K562 (cell line): Measurements from ENCODE around the gene NOX5. TPM values are rescaled to one million over a fixed set of nuclear protein-coding genes. Genes with fewer than 3 reads are reported as not detected.

Experiments used
- BDP1 ChIP-seq: IDR thresholded peaks from 3 replicates; pipeline ENCODE4 v1.6.1; 2011; ENCODE audit not compliant: insufficient read length, insufficient read depth
- BRCA1 ChIP-seq, 2 experiments: fragments of 450-650 bp in 1 of 2; sonication (generic) in 1 of 2; formaldehyde crosslinking in 1 of 2; IDR thresholded peaks; 2 replicates each; pipeline versions ENCODE4 v1.5.0 to v1.6.1; 2017 to 2020; ENCODE audit warnings: mild to moderate bottlenecking in 1 of 2, missing genetic modification reagents in 1 of 2
- CREB1 ChIP-seq, 2 experiments: sonication (generic) in 1 of 2; formaldehyde crosslinking in 1 of 2; IDR thresholded peaks; 2 replicates each; pipeline versions ENCODE4 v1.6.1 to v1.8.0; 2012 to 2022; ENCODE audit warnings: inconsistent platforms in 1 of 2, mild to moderate bottlenecking in 1 of 2, missing genetic modification reagents in 1 of 2, moderate library complexity in 1 of 2
- JUN ChIP-seq, 2 experiments: sonication (generic) in 1 of 2; formaldehyde crosslinking in 1 of 2; IDR thresholded peaks; 2 replicates each; pipeline versions ENCODE4 v1.6.1 to v1.8.0; 2012 to 2022; ENCODE audit warnings: borderline replicate concordance in 2 of 2, mild to moderate bottlenecking in 2 of 2, improper control_type of control experiment in 1 of 2, low read depth in 1 of 2, low read length in 1 of 2, missing genetic modification reagents in 1 of 2
- KLF16 ChIP-seq: IDR thresholded peaks from 2 replicates; pipeline ENCODE4 v1.6.1; 2016; ENCODE audit warnings: antibody characterized with exemption
- NCOR1 ChIP-seq: fragments of 450-650 bp; IDR thresholded peaks from 2 replicates; pipeline ENCODE4 v1.6.1; 2016; ENCODE audit warnings: mild to moderate bottlenecking, moderate library complexity
- NR1H2 ChIP-seq: sonication (generic); formaldehyde crosslinking; IDR thresholded peaks from 2 replicates; pipeline ENCODE4 v1.4.0; 2020; ENCODE audit warnings: mild to moderate bottlenecking, missing genetic modification reagents
- NR2C1 ChIP-seq, 2 experiments: fragments of 450-650 bp; IDR thresholded peaks; 2 replicates each; pipeline ENCODE4 v1.6.1; 2017; ENCODE audit warnings: mild to moderate bottlenecking in 2 of 2, antibody characterized with exemption in 1 of 2, inconsistent platforms in 1 of 2, missing compliant biosample characterization in 1 of 2, missing genetic modification characterization in 1 of 2
- SMARCC2 ChIP-seq: fragments of 450-650 bp; IDR thresholded peaks from 2 replicates; pipeline ENCODE4 v1.6.1; 2017; ENCODE audit warnings: antibody characterized with exemption, moderate library complexity, mild to moderate bottlenecking, low read depth
- SNRNP70 ChIP-seq: fragments of 200-400 bp; formaldehyde crosslinking; optimal IDR thresholded peaks from 2 replicates; pipeline ENCODE3; 2017; ENCODE audit warnings: low read depth, low read length
- TCF3 ChIP-seq: sonication (generic); formaldehyde crosslinking; IDR thresholded peaks from 2 replicates; pipeline ENCODE4 v1.4.0; 2020; ENCODE audit warnings: mild to moderate bottlenecking, missing genetic modification reagents
- TCF7 ChIP-seq: sonication (generic); IDR thresholded peaks from 2 replicates; pipeline ENCODE4 v1.6.1; 2016; ENCODE audit warnings: antibody characterized with exemption, borderline replicate concordance
- TRIM24 ChIP-seq, 2 experiments: fragments of 450-650 bp; IDR thresholded peaks; 2 replicates each; pipeline ENCODE4 v1.6.1; 2016
- ZFP36 ChIP-seq: fragments of 150-350 bp; IDR thresholded peaks from 2 replicates; pipeline ENCODE4 v1.6.1; 2018; ENCODE audit warnings: low read length, low read depth; ENCODE audit not compliant: partially characterized antibody
- ZNF175 ChIP-seq: fragments of 200-800 bp; sonication (Bioruptor generic); IDR thresholded peaks from 2 replicates; pipeline ENCODE4 v1.6.1; 2016; ENCODE audit warnings: low read depth, mild to moderate bottlenecking, missing genetic modification characterization, missing compliant biosample characterization
- ZNF780A ChIP-seq: fragments of 250-450 bp; sonication (Bioruptor Pico); IDR thresholded peaks from 2 replicates; pipeline ENCODE4 v1.5.0; 2021; ENCODE audit warnings: mild to moderate bottlenecking
- polyA plus RNA-seq, 8 experiments: library from polyadenylated mRNA; depleted of rRNA in 4 of 8; stranded (reverse) in 5 of 8; unstranded in 3 of 8; fragments of >200 nt; fragmentation: Nextera tagmentation in 2 of 8; fragmentation: Illumina TruSeq in 1 of 8; extraction: Ambion mirVana in 2 of 8; extraction: Trizol in 1 of 8; gene quantifications; 2 replicates each; pipeline versions ENCODE4 v1.2.1 to v1.2.3, GENCODE V29; 2011 to 2014; ENCODE audit warnings: inconsistent platforms in 1 of 8, missing spikeins in 1 of 8
- total RNA-seq, 7 experiments: library from RNA; depleted of rRNA in 6 of 7; stranded (reverse); fragments of >200 nt in 6 of 7; fragmentation: Illumina TruSeq in 2 of 7; extraction: Trizol in 2 of 7; gene quantifications; 2 replicates each; pipeline versions ENCODE4 v1.2.1 to v1.2.3, GENCODE V29; 2011 to 2021; ENCODE audit warnings: low replicate concordance in 1 of 7
- TF ChIP-seq, protein P1 (sequence below): fragments of 250-450 bp; sonication (Bioruptor Pico); IDR thresholded peaks from 2 replicates; pipeline ENCODE4 v1.5.0; 2021
- TF ChIP-seq, protein P2 (sequence below): fragments of 250-450 bp; sonication (Bioruptor Pico); IDR thresholded peaks from 2 replicates; pipeline ENCODE4 v1.4.0; 2020
- TF ChIP-seq, protein P3 (sequence below): fragments of 450-650 bp; IDR thresholded peaks from 2 replicates; pipeline ENCODE4 v1.6.1; 2016; ENCODE audit warnings: mild to moderate bottlenecking

The NOX5 gene
- total and polyA plus RNA-seq, 9 of the 15 experiments (the other 6 are each of a cell fraction or from before 2014, with no cell fraction given), result 0.01 TPM; not detected in 8

DNA sequence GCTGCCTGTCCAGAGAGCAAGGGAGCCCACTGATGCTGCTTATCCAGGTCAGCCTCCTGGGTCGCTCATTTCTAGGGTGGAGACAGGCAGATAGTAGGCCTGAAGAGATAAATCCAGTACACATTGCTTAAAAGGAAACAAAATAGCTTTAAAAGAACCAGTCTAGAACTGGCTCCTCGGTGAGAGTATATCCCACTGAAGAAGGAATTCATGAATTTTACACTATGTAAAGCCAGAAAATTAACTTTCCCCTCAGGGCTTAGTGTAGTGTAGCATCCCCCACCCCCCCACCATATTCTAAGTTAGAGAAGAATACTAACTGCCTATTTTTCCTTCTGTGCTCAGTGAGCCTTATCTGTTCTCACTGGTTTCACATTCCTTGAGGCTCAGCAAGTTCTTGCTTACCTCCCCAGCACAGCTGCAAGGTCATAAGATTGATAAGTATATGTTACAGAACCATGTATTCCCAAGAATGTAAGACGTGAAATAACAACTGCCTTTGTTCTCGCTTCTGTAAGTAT is 30.5 kb upstream of the NOX5 start (continued):
- peak; percentile 82 for TF ChIP-seq KLF16
- TF ChIP-seq, protein P1, sequence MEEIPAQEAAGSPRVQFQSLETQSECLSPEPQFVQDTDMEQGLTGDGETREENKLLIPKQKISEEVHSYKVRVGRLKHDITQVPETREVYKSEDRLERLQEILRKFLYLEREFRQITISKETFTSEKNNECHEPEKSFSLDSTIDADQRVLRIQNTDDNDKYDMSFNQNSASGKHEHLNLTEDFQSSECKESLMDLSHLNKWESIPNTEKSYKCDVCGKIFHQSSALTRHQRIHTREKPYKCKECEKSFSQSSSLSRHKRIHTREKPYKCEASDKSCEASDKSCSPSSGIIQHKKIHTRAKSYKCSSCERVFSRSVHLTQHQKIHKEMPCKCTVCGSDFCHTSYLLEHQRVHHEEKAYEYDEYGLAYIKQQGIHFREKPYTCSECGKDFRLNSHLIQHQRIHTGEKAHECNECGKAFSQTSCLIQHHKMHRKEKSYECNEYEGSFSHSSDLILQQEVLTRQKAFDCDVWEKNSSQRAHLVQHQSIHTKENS (CRISPR knock-in tag), result no peak
- TF ChIP-seq SNRNP70, result no peak
- peak; percentile 91 for TF ChIP-seq NCOR1
- TF ChIP-seq, protein P2, sequence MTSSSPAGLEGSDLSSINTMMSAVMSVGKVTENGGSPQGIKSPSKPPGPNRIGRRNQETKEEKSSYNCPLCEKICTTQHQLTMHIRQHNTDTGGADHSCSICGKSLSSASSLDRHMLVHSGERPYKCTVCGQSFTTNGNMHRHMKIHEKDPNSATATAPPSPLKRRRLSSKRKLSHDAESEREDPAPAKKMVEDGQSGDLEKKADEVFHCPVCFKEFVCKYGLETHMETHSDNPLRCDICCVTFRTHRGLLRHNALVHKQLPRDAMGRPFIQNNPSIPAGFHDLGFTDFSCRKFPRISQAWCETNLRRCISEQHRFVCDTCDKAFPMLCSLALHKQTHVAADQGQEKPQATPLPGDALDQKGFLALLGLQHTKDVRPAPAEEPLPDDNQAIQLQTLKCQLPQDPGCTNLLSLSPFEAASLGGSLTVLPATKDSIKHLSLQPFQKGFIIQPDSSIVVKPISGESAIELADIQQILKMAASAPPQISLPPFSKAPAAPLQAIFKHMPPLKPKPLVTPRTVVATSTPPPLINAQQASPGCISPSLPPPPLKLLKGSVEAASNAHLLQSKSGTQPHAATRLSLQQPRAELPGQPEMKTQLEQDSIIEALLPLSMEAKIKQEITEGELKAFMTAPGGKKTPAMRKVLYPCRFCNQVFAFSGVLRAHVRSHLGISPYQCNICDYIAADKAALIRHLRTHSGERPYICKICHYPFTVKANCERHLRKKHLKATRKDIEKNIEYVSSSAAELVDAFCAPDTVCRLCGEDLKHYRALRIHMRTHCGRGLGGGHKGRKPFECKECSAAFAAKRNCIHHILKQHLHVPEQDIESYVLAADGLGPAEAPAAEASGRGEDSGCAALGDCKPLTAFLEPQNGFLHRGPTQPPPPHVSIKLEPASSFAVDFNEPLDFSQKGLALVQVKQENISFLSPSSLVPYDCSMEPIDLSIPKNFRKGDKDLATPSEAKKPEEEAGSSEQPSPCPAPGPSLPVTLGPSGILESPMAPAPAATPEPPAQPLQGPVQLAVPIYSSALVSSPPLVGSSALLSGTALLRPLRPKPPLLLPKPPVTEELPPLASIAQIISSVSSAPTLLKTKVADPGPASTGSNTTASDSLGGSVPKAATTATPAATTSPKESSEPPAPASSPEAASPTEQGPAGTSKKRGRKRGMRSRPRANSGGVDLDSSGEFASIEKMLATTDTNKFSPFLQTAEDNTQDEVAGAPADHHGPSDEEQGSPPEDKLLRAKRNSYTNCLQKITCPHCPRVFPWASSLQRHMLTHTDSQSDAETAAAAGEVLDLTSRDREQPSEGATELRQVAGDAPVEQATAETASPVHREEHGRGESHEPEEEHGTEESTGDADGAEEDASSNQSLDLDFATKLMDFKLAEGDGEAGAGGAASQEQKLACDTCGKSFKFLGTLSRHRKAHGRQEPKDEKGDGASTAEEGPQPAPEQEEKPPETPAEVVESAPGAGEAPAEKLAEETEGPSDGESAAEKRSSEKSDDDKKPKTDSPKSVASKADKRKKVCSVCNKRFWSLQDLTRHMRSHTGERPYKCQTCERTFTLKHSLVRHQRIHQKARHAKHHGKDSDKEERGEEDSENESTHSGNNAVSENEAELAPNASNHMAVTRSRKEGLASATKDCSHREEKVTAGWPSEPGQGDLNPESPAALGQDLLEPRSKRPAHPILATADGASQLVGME, result no peak
- no peak for TF ChIP-seq ZNF780A (CRISPR knock-in tag)
- no peak for TF ChIP-seq ZFP36
- TF ChIP-seq, protein P3, sequence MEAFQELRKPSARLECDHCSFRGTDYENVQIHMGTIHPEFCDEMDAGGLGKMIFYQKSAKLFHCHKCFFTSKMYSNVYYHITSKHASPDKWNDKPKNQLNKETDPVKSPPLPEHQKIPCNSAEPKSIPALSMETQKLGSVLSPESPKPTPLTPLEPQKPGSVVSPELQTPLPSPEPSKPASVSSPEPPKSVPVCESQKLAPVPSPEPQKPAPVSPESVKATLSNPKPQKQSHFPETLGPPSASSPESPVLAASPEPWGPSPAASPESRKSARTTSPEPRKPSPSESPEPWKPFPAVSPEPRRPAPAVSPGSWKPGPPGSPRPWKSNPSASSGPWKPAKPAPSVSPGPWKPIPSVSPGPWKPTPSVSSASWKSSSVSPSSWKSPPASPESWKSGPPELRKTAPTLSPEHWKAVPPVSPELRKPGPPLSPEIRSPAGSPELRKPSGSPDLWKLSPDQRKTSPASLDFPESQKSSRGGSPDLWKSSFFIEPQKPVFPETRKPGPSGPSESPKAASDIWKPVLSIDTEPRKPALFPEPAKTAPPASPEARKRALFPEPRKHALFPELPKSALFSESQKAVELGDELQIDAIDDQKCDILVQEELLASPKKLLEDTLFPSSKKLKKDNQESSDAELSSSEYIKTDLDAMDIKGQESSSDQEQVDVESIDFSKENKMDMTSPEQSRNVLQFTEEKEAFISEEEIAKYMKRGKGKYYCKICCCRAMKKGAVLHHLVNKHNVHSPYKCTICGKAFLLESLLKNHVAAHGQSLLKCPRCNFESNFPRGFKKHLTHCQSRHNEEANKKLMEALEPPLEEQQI, result no peak
- peak; percentile 83 to 88 for TF ChIP-seq TRIM24 (IDR thresholded peaks at IDR 0.05)
- TF ChIP-seq SMARCC2, result peak; percentile 68
- no peak for TF ChIP-seq JUN (IDR thresholded peaks at IDR 0.05; ENCODE audit: borderline replicate concordance, low read depth, low read length)
- TF ChIP-seq JUN (CRISPR knock-in tag; IDR thresholded peaks at IDR 0.05; ENCODE audit: borderline replicate concordance), result no peak
- TF ChIP-seq CREB1 (IDR thresholded peaks at IDR 0.05), result peak; percentile 32; the same call in 1 of the 2 replicates
- no peak for TF ChIP-seq CREB1 (CRISPR knock-in tag; IDR thresholded peaks at IDR 0.05)
- peak; percentile 94 for TF ChIP-seq TCF3
- no peak for TF ChIP-seq TCF7
- 0 out of 2 replicates have a peak, but pooled peaks have one; percentile 64 for TF ChIP-seq ZNF175 (CRISPR knock-in tag)
- no peak for TF ChIP-seq NR2C1 (IDR thresholded peaks at IDR 0.05)
- TF ChIP-seq NR2C1 (tag; IDR thresholded peaks at IDR 0.05), result no peak; the same call in 1 of the 2 replicates
- no peak for TF ChIP-seq NR1H2 (CRISPR knock-in tag)
- TF ChIP-seq BDP1, result no peak
- TF ChIP-seq BRCA1 (IDR thresholded peaks at IDR 0.05), result no peak
- no peak for TF ChIP-seq BRCA1 (CRISPR knock-in tag; IDR thresholded peaks at IDR 0.05)
